ENCODE measurements around the gene ENTPD8.
"Not testable (repeated sequence)": the region's sequence is repeated elsewhere in the genome, so short reads cannot be mapped to it uniquely, and the experiment has no call there.

ENTPD8 gene

DNA sequence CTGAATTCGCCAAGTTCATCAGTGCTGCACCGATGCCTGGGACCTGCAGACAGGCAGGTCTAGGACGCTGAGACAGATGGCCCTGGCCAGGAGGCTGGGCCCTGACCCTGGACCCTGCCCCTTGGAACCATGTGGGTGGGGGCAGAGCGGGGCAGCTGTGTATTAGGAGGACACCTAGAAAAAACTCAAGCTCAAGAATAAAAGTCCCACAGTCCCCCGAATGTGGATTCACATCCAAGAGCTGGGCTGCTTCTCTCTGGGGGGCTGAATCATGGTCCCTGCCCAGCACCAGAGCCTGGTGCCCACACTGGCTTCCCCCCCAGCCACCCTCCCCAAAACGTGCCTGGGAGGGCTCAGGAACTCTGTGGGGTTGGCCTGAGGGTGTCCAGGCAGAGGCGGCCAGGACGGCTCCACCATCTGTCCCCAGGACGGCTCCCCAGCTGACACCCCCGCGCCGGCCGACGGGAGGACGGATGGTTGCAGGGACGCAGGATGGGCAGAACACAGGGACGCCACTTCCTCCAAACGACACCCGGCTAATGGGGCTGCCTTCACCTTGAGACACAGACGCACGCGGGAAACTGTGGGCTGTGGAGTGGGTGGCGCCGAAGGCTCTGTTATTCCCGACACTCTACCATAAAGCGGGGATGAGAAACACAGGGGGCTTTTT, 53.1 kb downstream of the ENTPD8 start:
- no peak for DNase-seq (ENCODE audit: low spot score)

DNA sequence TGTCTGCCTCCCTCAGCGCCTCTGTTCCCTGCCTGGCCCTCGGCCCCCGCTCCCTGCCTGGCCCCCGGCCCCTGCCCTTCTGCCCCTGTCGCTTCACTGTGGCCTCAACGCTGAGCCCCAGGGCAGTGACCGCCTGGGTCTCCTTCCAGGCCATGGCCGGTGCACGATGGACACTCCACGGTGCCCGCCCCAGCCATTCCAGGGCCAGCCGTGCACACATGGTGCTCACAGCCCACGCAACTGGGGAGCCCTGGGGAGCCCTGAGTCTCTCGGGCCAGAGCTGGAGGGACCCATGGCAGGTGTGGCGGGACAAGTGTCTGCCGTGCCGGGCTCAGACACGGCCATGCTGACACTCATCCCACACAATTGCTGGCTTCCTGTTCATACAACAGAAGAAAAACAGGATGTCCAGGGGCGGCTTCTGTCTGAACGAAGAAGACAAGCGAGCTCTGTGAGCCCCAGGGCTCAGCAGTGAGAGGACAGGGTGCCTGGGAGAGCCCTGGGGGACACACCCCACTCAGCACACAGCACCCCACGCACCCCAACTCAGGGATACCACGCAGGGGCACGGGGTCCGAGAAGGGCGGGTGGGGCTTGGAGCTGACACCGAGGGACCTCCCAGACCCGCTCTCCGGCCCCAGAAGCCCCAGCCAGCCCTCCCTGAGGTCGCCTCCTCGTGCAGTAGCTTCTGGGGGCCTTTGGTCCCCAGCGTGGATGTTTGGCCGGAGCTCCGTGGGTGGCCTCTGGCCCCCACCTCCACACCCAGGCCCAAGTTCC, 53.9 kb downstream of the ENTPD8 start:
- DNase-seq (ENCODE audit: low spot score): no peak
- TF ChIP-seq, protein P1, sequence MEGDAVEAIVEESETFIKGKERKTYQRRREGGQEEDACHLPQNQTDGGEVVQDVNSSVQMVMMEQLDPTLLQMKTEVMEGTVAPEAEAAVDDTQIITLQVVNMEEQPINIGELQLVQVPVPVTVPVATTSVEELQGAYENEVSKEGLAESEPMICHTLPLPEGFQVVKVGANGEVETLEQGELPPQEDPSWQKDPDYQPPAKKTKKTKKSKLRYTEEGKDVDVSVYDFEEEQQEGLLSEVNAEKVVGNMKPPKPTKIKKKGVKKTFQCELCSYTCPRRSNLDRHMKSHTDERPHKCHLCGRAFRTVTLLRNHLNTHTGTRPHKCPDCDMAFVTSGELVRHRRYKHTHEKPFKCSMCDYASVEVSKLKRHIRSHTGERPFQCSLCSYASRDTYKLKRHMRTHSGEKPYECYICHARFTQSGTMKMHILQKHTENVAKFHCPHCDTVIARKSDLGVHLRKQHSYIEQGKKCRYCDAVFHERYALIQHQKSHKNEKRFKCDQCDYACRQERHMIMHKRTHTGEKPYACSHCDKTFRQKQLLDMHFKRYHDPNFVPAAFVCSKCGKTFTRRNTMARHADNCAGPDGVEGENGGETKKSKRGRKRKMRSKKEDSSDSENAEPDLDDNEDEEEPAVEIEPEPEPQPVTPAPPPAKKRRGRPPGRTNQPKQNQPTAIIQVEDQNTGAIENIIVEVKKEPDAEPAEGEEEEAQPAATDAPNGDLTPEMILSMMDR (IDR thresholded peaks at IDR 0.05; ENCODE audit: extremely low read depth, missing control alignments): no peak

More for the DNA sequence above, 53.1 kb downstream of the ENTPD8 start:
- TF ChIP-seq, protein P1 (IDR thresholded peaks at IDR 0.05; ENCODE audit: extremely low read depth, missing control alignments): no peak

DNA sequence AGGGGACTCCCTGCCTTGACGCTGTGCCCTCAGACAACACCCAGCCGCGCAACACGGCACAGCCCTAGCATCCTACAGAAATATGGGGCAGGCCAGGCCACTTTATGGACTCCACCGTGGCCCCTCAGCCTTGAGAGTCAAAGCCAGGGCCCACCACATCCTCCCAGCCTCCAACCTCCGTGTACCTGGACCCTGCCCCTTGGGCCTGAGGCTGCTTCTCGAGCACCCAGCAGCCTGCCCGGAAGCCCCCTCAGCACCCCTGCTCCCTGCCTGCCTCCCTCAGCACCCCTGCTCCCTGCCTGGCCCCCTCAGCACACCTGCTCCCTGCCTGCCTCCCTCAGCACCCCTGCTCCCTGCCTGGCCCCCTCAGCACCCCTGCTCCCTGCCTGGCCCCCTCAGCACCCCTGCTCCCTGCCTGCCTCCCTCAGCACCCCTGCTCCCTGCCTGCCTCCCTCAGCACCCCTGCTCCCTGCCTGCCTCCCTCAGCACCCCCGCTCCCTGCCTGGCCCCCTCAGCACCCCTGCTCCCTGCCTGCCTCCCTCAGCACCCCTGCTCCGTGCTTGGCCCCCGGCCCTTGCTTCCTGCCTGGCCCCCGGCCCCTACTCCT, 54.5 kb downstream of the ENTPD8 start:
- not testable (repeated sequence) for DNase-seq (ENCODE audit: low spot score)

DNA sequence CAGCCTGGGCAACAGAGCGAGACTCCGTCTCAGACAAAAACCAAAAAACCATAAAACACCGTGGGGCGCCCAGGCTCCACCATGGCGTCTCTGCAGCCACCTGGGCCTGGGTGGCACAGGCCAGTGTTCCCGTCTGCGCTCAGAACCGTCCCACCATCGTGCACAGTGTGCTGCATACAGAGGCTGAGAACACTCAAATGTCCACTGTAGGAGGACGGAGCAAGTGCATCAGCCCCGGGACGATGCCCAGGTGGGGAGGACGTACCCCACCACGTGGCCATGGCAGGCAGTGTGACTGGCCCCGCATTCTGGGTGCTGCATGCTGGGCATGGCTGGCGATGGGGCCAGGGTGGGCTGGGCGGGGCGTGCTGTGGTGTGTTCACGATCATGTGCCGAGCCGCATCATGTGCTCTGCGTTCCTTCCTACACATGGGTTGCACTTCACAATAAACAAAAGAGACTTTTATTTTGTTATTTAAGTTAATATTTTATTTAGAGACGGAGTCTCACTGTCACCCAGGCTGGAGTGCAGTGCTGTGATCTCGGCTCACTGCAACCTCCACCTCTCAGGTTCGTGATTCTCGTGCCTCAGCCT, 56.0 kb downstream of the ENTPD8 start:
- TF ChIP-seq, protein P1 (IDR thresholded peaks at IDR 0.05; ENCODE audit: extremely low read depth, missing control alignments): no peak
- no peak for DNase-seq (ENCODE audit: low spot score)

Measured in GM20000 (cell line).